Measurements from ENCODE around the gene WDR35.
A peak's percentile ranks its signal among the peaks of the same experiment; 100 is the strongest.

Gene WDR35

GRCh38 chr2:19899985-19900930 lies 89.6 kb downstream of the WDR35 start:
- TF ChIP-seq, protein P1, sequence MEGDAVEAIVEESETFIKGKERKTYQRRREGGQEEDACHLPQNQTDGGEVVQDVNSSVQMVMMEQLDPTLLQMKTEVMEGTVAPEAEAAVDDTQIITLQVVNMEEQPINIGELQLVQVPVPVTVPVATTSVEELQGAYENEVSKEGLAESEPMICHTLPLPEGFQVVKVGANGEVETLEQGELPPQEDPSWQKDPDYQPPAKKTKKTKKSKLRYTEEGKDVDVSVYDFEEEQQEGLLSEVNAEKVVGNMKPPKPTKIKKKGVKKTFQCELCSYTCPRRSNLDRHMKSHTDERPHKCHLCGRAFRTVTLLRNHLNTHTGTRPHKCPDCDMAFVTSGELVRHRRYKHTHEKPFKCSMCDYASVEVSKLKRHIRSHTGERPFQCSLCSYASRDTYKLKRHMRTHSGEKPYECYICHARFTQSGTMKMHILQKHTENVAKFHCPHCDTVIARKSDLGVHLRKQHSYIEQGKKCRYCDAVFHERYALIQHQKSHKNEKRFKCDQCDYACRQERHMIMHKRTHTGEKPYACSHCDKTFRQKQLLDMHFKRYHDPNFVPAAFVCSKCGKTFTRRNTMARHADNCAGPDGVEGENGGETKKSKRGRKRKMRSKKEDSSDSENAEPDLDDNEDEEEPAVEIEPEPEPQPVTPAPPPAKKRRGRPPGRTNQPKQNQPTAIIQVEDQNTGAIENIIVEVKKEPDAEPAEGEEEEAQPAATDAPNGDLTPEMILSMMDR (IDR thresholded peaks at IDR 0.05): no peak
- Histone ChIP-seq H3K36me3 (ENCODE audit: control insufficient read depth, insufficient read depth, low read length) (no peaks in the 10 kb centered on the region), H3K27me3 (ENCODE audit: control insufficient read depth, insufficient read depth, low read length) (no peaks in the 10 kb centered on the region), H3K4me2 (ENCODE audit: low read length) (peak overlapping the region; percentile 71), H3K9ac (no peak overlapping the region), H3K4me3 (ENCODE audit: low read depth, low read length) (peak overlapping the region; percentile 94), H3K79me2 (peaks cover 21% of the 10 kb centered on the region), H3K4me1 (peaks cover 9% of the 10 kb centered on the region), H3K27ac (peak overlapping the region; percentile 91), H3K9me3 (ENCODE audit: control insufficient read depth, low read length) (no peaks in the 10 kb centered on the region), H2AFZ (peak overlapping the region; percentile 96)

DNA sequence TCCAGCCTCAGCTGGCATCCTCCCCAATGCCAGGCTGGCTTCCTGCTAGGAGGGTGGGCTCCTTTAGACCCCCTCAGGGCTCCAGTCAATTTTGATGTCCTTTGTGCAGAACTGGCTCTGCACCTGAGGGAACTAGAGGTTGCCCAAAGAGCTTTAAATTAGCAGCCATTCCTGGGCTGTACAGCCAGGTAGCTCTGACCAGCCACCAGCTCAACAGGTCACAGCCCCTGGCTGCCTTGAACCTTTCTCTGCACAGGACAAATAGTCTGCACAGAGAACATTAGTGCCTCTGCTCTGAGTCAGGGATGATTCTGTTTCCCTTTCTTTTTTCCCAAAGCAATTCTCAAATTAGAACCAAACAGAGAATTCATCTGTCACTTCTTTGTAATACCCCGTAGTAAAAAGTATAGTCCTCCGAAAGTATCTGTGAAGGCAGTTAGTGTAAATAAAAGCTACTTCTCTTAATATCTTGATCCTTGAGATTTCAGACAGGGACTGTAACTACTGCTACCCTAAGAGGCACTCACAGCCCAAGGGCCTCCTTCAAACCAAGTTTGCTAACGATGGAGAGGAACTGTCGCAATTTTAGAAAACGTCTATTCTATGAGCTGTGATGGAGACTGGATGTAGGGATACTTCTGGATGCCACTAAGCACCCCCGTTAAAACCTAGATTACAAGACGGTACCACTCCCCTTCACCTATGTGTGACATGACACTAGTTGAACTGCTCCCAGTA lies 91.1 kb downstream of the WDR35 start:
- TF ChIP-seq, protein P1 (IDR thresholded peaks at IDR 0.05): no peak
- Histone ChIP-seq H3K4me2 (ENCODE audit: low read length) (no peak overlapping the region), H3K4me3 (ENCODE audit: low read depth, low read length) (no peak overlapping the region), H3K9me3 (ENCODE audit: control insufficient read depth, low read length) (no peaks in the 10 kb centered on the region), H3K79me2 (peaks cover 21% of the 10 kb centered on the region), H3K36me3 (ENCODE audit: control insufficient read depth, insufficient read depth, low read length) (no peaks in the 10 kb centered on the region), H3K27me3 (ENCODE audit: control insufficient read depth, insufficient read depth, low read length) (no peaks in the 10 kb centered on the region), H3K9ac (no peak overlapping the region), H2AFZ (no peak overlapping the region), H3K4me1 (peaks cover 9% of the 10 kb centered on the region), H3K27ac (no peak overlapping the region)

- no peak overlapping the region for H3K9ac ChIP-seq
- H3K4me2 ChIP-seq (ENCODE audit: low read length): no peak overlapping the region
- no peaks in the 10 kb centered on the region for H3K9me3 ChIP-seq (ENCODE audit: control insufficient read depth, low read length)
- TF ChIP-seq, protein P1 (IDR thresholded peaks at IDR 0.05): no peak
- no peak overlapping the region for H3K27ac ChIP-seq
- no peak overlapping the region for H3K4me3 ChIP-seq (ENCODE audit: low read depth, low read length)
- H3K4me1 ChIP-seq: peaks cover 9% of the 10 kb centered on the region
- H3K27me3 ChIP-seq (ENCODE audit: control insufficient read depth, insufficient read depth, low read length): no peaks in the 10 kb centered on the region
- no peaks in the 10 kb centered on the region for H3K36me3 ChIP-seq (ENCODE audit: control insufficient read depth, insufficient read depth, low read length)
- H2AFZ ChIP-seq: no peak overlapping the region
- H3K79me2 ChIP-seq: peaks cover 21% of the 10 kb centered on the region
Measured at GRCh38 chr2:19897623-19898245, 92.2 kb downstream of the WDR35 start.

DNA sequence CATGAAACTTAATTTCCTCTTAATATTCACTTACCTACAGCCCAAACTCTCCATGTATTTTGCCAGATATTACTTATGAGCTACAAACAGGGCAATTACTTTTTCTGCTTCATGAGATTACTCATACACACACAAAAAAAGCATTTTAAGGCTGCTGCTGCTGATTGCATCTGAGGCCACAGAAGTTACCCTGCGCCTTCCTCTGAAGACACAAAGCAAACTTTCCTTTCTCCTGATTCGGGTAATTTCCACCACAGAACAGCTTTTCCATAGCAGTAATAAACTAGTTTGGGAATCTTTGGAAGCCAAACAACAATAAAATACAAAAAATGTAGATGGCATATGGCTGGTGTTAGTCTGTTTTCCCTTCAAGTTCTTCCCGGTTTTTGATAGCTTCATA lies 94.4 kb downstream of the WDR35 start:
- H3K27me3 ChIP-seq (ENCODE audit: control insufficient read depth, insufficient read depth, low read length): no peaks in the 10 kb centered on the region
- H3K4me3 ChIP-seq (ENCODE audit: low read depth, low read length): no peak overlapping the region
- no peak overlapping the region for H3K4me2 ChIP-seq (ENCODE audit: low read length)
- peaks cover 2% of the 10 kb centered on the region for H3K4me1 ChIP-seq
- H3K36me3 ChIP-seq (ENCODE audit: control insufficient read depth, insufficient read depth, low read length): no peaks in the 10 kb centered on the region
- H3K27ac ChIP-seq: no peak overlapping the region
- TF ChIP-seq, protein P1 (IDR thresholded peaks at IDR 0.05): no peak
- peaks cover 10% of the 10 kb centered on the region for H3K79me2 ChIP-seq
- no peak overlapping the region for H3K9ac ChIP-seq
- H3K9me3 ChIP-seq (ENCODE audit: control insufficient read depth, low read length): no peaks in the 10 kb centered on the region
- no peak overlapping the region for H2AFZ ChIP-seq

All from parathyroid adenoma (tissue), 2 donors.